Measurements from ENCODE around the gene KRT86. TPM values are rescaled to one million over a fixed set of nuclear protein-coding genes. Genes with fewer than 3 reads are reported as not detected.

KRT86 gene
- total RNA-seq, 1 donor from 2014 or later, result 3.4 TPM

GRCh38 chr12:52238916-52239646 lies 35.4 kb upstream of the KRT86 start:
- intact Hi-C loops (cut with micrococcal nuclease), result no loop called here

- intact Hi-C loops (cut with micrococcal nuclease), result loop anchor here (5.0 kb wide), 1 partner anchor 267 kb away; no protein-coding TSS in a partner anchor
Measured at GRCh38 chr12:52239767-52240166, 34.7 kb upstream of the KRT86 start.

- intact Hi-C loops (cut with micrococcal nuclease), result loop anchor here (5.0 kb wide), 1 partner anchor 268 kb away; no protein-coding TSS in a partner anchor
Measured at GRCh38 chr12:52240247-52240646, 34.2 kb upstream of the KRT86 start.

GRCh38 chr12:52241205-52241842 lies 33.1 kb upstream of the KRT86 start:
- intact Hi-C loops (cut with micrococcal nuclease), result loop anchor here (5.0 kb wide), 1 partner anchor 269 kb away; no protein-coding TSS in a partner anchor

- intact Hi-C loops (cut with micrococcal nuclease), result loop anchor here (5.0 kb wide), 1 partner anchor 270 kb away; no protein-coding TSS in a partner anchor
Measured at GRCh38 chr12:52242442-52243258, 31.8 kb upstream of the KRT86 start.

GRCh38 chr12:52243259-52243855 lies 31.1 kb upstream of the KRT86 start:
- intact Hi-C loops (cut with micrococcal nuclease), result loop anchor here (5.0 kb wide), 1 partner anchor 271 kb away; no protein-coding TSS in a partner anchor

- intact Hi-C loops (cut with micrococcal nuclease), result loop anchor here (1.0 to 5.0 kb wide), 6 partner anchors 8 to 762 kb away; partner anchors contain the start of gene EIF4B
Measured at GRCh38 chr12:52243856-52244614, 30.4 kb upstream of the KRT86 start.

- intact Hi-C loops (cut with micrococcal nuclease), result loop anchor here (1.0 to 5.0 kb wide), 6 partner anchors 8 to 762 kb away; partner anchors contain the start of gene EIF4B
Measured at GRCh38 chr12:52244615-52244994, 29.8 kb upstream of the KRT86 start.

GRCh38 chr12:52245259-52245961 lies 29.0 kb upstream of the KRT86 start:
- intact Hi-C loops (cut with micrococcal nuclease), result loop anchor here (2.0 kb wide), 2 partner anchors 23 to 33 kb away; no protein-coding TSS in a partner anchor

GRCh38 chr12:52245962-52246569 lies 28.4 kb upstream of the KRT86 start:
- intact Hi-C loops (cut with micrococcal nuclease), result loop anchor here (2.0 kb wide), 2 partner anchors 23 to 33 kb away; no protein-coding TSS in a partner anchor

GRCh38 chr12:52246720-52247621 lies 27.5 kb upstream of the KRT86 start:
- intact Hi-C loops (cut with micrococcal nuclease), result no loop called here

- intact Hi-C loops (cut with micrococcal nuclease), result no loop called here
Measured at GRCh38 chr12:52247622-52248540, 26.6 kb upstream of the KRT86 start.

- intact Hi-C loops (cut with micrococcal nuclease), result no loop called here
Measured at GRCh38 chr12:52248541-52249461, 25.6 kb upstream of the KRT86 start.

- intact Hi-C loops (cut with micrococcal nuclease), result no loop called here
Measured at GRCh38 chr12:52249511-52250047, 24.9 kb upstream of the KRT86 start.
